ENCODE data around the gene XPC.

XPC gene

DNA sequence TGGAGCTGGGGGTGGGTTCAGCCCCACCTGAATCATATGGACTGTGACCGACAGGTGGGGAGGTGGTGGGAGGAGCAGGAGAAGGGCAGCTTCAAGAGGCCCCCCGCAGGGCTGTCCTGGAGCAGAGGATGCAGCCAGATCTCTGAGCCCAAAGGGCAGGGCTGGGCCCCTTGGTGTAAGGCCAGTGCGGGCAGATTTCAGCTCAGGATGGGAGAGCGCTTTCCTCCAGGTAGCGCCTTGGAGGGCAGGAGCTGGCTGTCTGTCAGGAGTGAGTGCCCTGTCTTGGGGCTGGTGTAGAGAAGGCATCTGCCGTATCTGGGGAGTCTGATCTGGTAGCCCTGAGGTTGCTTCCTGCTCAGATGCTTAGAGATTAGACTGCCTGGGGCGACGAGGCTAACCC, 46.3 kb downstream of the XPC start:
- DNase-seq (ENCODE audit: low read depth) = no peak

DNA sequence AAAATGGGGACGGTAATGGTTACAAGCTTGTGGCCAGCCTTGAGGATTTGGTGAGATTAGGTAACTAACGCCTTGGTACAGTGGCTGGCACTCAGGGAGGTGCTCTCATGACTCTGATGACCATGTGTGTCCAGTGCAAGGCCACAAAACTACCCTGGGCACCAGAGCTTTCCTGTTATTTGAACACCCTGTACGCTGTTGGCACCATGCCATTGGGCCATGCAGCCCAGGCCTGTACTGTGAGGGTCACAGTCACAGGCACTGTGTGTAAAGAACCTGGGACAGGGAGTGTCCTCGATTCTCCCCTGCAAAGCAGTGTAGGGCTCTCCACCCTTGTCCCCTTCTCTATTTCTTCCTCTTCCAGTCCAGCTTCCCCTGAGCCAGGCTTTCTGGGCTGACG, 47.3 kb downstream of the XPC start:
- no peak for DNase-seq (ENCODE audit: low read depth)

DNA sequence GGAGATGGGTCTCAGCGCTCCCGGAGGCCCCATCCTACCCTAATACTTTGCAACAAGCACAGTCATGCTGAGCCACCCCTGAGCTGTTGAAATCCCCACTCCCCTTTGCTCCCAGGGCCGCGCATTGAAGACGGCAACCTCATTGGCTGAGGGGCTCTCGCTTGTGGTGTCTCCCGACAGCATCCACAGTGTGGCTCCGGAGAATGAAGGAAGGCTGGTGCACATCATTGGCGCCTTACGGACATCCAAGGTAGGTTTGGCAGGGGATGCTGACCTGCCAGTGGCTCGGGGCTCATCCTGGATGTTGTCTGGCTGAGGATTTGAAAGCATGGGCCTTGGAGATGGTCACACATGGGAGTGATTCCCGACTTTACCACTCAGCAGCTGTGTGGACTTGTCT, 47.7 kb downstream of the XPC start:
- DNase-seq (ENCODE audit: low read depth) = no peak

DNA sequence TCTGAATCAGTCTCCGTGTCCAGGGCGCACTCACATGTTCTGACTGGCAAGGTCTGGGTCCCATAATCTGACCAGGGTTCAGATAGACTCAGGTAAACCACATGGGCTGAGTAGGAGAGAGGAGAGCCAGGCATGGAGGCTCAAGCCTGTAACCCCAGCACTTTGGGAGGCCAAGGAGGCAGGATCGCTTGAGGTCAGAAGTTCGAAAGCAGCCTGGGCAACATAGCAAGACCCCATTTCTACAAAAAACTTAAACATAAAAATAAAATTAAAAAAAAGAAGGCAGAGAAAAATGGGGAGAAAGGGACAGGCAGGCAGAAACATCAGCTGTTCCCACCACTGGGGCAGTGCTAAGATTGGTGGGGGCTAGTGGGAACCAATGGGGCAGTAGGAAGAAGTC, 48.2 kb downstream of the XPC start:
- no peak for DNase-seq (ENCODE audit: low read depth)

DNA sequence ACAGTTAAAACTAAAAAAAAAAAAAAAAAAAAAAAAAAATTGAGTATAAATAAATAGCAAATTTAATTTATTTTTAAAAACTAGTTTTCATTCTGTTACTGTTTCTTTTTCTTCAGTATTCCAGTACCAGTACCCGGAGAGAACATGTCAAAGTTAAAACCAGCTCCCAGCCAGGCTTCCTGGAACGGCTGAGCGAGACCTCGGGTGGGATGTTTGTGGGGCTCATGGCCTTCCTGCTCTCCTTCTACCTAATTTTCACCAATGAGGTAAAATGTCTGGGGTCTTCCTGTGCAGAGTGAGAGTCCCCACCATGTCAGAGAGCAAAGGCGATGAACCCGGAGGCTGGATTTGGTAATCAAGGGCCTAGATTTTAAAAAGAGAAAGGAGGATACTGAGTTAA, 49.1 kb downstream of the XPC start:
- no peak for DNase-seq (ENCODE audit: low read depth)

DNA sequence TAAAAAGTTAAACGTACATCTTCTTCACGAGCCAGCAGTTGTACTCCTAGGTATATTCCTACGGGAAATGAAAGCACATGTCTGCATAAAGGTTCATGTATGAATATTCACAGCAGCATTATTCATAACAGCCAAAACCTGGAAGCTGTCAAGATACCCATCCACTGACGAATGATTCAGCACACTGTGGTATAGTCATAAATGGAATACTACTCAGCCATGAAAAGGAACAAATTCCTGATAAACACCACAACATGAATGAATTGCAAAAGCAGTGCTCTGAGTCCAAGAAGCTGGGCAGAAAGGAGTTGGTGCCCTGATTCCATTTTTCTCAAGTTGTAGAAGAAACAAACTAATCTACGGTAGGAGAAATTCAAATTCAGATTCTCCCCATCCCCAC, 49.7 kb downstream of the XPC start:
- no peak for DNase-seq (ENCODE audit: low read depth)

DNA sequence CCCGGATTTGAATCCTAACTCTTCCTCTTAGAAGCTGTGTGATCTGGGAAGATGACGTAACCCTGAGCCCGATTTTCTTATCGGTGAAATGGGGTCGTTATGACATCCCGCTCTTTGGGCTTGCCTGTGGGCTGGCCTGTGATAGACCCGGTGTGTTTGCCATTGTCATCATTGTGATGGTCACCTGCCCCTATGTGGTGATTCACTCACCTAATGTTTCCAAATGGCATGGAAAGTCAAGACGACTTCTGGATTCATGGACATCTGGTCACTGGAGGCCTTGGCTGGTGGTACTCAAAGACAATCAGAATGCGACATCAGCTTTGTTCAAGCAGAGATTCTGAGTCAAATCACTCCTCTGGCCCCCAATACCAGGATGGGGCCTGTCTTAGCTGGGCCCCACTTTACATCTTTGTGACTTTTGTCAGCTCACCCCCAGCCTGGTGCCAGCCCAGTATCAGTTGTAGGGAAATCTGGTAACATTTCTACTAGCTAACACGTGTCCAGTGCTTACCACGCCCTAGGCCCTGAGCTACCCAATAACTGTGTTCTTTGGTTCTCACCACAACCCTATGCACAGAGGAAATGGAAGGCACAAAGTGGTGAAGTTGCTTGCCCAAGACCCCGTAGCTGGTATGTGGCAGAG, 50.8 kb downstream of the XPC start:
- no peak for DNase-seq (ENCODE audit: low read depth)

DNA sequence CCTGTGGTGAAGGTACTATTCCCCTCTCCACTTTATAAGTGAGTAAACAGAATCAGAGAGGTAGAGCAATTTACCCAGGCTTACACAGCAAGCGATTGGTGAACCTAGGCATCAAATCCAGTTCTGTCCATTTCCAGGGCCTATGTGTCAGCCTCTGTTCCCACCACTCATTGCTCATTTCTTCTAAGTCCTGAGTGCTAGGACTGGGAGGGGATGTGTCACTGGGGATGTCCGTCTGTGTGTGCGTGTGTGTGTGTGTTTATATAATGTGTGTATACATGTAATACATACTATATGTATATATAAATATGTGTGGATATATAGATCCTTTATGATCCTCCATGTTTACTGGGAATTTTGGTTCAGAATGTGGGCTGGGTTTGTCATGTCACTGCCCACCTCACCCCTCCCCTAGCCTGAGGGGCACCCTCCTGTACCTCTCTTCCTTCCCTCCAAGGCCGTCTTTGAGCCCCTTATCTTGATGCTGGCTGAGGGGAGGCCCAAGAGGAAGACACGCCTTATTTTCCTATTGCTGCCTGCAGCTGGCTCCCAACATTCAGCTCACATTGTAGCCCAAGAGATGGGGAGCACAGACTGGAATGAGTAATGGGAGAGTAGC, 51.4 kb downstream of the XPC start:
- DNase-seq (ENCODE audit: low read depth) = no peak

DNA sequence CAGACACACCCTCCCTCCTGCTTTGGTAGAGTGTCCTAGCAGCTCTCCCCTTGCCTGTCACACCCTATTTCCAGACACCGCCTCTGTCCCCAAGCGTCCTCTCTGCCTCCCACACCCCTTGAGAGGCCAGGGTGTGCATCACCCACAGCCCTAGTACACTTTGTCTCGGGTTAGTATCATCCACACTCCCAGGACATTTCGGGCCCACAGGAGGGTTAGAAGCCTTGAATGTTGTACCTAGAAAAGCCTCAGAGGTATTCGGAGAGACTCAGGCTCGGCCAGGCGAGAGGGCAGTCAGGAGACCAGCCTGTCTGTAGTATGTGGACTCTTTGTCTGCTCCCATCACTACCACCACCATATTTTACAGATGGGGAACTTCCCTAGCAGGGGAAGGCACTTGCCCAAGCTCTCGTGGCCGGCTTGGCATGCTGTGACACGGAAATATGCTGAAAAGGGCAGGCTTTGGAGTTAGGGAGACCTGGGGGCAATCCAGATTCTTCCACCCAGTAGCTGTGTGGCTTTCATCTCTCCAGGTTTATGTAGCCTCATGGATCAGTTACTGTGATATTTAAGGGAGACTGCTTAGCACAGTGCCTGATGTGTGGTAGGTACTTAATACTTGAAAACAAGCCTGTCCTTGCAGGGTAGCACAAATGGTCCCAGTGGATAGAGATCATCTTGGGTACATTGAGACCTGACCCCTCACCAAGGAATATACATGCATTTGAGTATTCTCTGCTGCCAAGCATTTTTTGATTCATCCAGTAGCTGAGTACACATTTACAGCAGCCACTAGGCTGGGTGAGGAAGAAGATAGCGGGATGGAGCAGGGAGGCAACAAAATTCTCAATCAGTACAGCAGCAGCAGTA, 52.1 kb downstream of the XPC start:
- no peak for DNase-seq (ENCODE audit: low read depth)

DNA sequence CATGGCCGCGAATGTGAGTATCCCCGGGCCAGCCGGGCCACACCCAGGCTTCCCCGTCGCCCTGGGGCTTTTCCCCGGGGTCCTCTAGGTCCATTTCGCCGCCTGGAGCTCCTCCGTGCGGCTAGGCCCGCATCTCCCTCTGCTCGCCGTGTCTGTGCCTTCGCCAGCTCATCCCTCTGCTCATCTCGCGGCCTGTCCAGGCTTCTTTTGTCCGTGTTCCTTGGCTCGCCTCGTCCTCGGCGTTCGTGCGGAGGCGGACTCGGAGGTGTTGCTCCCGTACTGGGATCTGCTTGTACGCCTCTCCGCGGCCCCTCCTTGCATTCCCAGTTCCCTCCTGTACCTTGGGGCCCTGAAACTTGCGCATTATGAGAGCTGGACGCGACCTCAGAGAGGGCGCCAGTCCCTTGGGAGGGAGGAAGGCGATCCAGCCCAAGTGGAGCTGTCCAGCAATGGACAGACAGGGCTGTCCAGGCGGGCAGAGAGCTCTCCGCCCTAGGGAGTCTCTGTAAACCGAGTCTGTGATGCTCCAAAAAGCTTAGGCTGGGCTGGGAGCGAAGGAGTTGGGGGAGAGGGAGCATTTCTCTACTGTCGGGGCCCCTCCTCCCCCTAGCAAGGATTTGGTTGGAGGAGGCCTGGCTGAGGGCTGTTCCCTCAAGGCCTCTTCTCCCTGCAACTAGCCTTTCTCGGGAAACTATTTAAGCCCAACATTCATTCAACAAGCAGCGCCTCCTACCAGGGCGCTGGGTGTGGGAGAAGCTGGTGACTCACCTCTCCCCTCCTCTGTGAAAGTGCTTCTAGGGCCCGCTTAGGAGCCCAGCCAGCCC, 53.0 kb downstream of the XPC start:
- DNase-seq (ENCODE audit: low read depth) = no peak

DNA sequence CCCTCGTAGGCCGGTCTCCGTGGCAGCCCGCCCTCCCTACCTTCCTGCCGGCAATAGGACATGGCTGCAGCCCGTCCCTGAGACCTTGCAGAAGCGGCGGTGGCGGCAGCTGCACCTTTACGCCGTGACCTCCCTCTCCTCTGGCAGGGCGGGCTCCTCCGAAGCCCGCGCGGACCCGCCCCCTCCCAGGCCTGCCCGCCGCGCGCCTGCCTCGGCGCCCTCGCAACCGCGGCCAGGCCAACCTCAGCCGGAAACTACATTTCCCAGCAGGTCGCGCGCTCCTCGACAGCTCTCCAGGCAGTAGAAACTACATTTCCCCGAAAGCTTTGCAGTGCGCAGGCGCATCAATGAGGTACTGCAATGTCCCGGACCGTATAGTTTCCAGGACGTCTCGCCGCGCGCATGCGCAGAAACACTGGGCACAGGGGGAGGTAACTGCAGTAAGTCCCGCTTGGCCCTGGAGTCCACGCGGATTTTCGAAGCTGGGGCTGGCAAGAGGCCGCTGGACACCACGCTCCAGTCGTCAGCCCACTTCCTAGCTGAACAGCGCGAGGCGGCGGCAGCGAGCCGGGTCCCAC, 53.7 kb downstream of the XPC start, which contains the start of the genes CHCHD4 and TMEM43:
Gene CHCHD4 (minus strand): TSS at position 256 of the 578 bp plus-strand sequence. CDS start 194 bp downstream, at position 62.
Gene TMEM43 (plus strand): TSS at position 438 of the 578 bp plus-strand sequence. CDS start 142 bp downstream, outside the sequence.
- DNase-seq (ENCODE audit: low read depth) = peak; percentile 96

DNA sequence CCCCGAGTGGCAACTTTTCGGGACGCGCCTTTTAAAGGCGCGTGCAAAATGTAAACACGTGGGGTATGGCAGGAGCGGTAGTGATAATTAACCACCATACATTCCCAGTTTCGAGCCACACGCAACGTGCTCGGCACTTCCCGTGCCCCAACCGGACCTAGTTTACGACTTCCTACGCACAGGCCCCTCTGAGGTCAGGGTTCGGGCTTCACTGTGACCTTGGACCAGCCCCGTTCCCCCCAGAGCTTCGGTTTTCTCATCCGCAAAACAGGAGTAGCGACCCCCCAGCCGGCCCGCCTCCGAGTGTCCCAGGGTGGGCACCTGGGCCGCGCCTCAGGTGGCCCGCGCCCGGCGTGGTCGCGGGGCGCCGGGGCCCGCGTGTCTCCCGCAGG, 54.2 kb downstream of the XPC start:
- DNase-seq (ENCODE audit: low read depth) = peak; percentile 65

DNA sequence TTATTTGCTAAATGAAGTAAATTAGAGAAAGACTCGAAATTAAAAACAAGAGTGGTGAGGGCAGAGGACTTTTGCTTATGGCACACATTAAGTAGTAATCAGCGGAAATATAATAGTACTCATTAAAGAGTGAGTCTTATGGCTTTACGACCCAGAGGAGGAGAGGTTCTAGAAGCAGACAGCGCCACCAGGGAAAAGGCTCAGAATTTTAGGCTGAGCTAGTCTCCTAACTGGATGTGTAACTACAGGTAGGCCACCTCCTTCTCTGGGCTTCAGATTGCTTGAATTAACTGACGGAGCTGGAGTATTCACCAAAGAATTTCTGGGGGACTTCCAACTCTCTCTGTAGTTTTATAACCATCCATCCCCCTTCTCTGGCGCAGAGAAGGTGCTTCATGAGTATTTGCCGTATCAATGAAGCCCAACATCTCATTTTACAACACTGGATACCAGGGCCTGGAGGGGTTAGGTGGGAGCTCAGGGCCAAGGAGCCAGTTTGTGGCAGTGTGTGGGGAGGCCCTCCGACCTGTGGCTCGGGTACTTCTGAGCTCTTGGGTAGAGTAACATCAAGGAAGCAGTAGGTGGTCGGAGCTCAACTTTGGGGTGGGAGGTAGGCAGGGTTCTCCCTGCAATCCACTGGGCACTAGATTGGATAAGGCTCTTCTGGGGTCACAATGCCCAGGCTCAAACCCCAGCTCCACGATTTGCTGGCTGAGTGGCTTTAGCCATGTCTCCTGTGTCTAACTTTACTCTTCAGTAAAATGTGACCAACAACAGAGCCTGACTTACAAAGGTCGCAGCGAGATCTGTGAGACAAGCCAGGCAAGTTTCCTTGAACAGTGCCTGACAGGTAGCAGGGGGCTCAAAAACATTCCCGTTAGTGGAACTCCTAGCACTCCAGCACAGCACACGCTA, 54.8 kb downstream of the XPC start:
- no peak for DNase-seq (ENCODE audit: low read depth)

DNA sequence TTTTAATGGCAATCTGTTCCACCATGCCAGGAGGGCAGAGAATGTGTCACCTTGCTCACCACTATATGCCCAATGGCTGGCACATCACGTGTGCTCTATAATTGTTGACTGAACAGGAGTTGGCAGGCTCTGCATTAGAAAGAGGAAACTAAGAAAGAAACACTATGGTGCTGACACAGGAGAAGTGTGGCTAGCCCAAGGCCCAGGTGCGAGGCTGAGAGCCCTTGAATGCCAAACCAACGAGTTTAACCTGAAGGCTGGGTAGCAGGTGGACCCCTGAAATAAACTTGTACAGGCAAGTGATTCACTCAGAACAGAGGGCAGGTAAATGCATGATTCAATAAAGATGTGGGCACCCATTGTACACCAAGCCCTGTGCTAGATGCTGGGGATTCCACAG, 56.1 kb downstream of the XPC start:
- no peak for DNase-seq (ENCODE audit: low read depth)

DNA sequence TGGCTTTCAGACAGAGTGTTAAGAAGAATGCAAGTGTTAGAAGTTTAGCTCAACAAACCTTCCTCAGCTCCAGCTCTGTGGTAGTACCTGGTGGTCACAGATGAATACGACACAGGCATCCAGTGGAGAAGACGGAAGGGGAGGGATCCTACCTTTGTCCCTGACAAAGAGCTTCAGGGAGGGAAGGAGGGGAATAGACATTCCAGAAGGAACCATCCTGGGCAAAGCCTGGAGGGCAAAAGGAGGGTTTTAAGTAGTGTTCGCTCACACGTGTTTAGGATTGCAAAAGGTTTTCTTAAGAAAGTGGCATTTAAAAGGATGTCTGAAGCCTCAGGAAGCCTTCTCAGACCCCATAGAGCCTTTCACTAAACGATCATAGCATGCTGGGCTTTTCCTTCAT, 56.5 kb downstream of the XPC start:
- no peak for DNase-seq (ENCODE audit: low read depth)

DNA sequence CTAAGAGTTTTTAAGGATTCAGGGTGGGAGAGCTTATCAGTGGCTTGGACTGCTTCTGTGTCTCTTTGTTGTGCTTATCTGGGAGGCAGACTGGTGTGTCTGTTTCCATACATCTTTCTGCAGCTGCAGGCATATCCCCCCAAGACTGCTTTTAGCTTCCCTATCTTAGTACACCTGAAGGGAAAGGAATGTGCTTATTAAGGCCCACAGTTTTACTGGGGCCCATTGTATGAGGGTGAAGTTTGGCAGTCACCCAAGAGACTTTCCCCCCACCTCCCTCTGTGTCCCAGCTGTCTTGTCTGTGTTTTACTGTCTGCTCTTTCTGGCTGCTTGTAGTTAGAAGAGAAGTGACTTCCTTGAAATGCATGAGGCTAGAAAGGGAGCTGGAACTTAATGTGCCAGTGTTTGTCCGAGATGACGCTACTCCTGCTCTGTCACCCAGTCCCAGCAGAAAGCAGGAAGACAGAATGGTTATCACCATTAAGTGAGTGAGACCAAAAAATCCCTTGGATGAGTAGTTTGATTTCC, 57.4 kb downstream of the XPC start:
- DNase-seq (ENCODE audit: low read depth) = peak; percentile 72

DNA sequence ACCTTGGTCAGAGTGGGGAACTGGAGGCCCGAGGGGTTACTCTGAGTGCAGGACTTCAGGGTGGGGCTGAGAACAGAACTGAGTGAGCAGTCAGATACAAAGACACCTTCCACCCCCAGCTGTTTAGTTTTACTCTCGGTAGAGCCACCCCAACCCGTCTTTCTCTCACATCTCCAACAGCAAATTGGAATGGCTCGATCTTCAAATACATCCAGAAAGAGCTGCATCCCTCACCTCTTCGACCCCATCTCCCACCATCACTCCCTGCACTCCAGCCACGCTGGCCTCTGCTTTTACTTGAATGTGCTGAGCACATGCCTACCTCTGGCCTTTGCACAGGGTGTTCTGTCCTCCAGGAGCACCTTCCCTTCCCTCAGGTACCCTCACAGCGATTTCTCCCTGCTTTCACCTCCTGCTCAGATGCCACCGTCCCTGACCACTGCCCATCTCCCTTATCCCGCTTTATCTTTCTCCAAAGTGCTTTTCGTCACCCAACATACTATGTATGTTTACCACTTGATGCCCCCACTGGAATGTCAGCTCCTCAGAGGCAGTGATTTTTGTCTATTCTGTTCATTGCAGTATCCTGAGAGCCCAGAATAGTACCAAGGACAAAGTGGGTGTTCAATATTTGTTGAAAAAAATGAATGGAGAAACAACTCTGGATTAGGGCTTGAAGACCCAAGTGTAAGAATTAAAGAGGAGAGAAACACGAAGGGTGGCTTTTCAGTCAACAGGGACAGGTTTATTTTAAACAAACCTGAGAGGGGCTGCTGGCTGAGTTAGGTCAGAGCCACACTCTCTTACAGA, 58.1 kb downstream of the XPC start:
- DNase-seq (ENCODE audit: low read depth) = no peak

DNA sequence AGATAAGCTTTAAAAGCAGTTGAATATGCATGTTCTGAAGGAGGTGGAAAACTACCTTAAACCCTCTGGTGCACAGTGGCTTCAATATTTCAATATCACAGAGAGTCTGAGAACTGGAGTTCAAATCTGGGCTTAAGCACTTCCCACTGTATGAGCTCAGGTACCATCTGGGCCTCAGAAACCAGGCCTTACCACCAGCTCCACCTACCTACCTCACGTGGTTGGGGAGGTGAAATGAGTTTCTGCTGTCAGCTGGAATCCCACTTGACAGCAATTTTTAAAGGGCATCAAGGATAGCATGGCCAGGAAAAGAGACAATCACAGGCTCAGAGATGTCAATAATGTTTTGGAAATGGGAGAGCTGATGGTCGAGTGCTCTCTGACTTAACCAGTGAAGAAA, 58.8 kb downstream of the XPC start:
- DNase-seq (ENCODE audit: low read depth) = no peak

Measured in CMK (cell line).